ENCODE measurements around the gene SSBP3.

SSBP3 gene

GRCh38 chr1:54178296-54179070, 227.7 kb downstream of the SSBP3 start:
- DNase-seq (no peak), ATAC-seq (no peak)
- Mint-ChIP-seq H3K4me1 (no peaks in the 10 kb centered on the region), H3K9me3 (no peaks in the 10 kb centered on the region), H3K27me3 (no peaks in the 10 kb centered on the region), H3K4me3 (no peak overlapping the region), H3K27ac (peak overlapping the region in 1 of 2 donors; percentile 72)

GRCh38 chr1:54177726-54178125, 228.5 kb downstream of the SSBP3 start:
- Mint-ChIP-seq H3K27me3 (no peaks in the 10 kb centered on the region), H3K27ac (peak overlapping the region in 1 of 2 donors; percentile 72), H3K4me3 (no peak overlapping the region), H3K4me1 (no peaks in the 10 kb centered on the region), H3K9me3 (no peaks in the 10 kb centered on the region)
- ATAC-seq: no peak
- DNase-seq: no peak

GRCh38 chr1:54176621-54177327, 229.4 kb downstream of the SSBP3 start:
- ATAC-seq (no peak), DNase-seq (no peak)
- Mint-ChIP-seq H3K9me3 (no peaks in the 10 kb centered on the region), H3K4me1 (peaks cover under 1% of the 10 kb centered on the region), H3K27me3 (no peaks in the 10 kb centered on the region), H3K27ac (no peak overlapping the region), H3K4me3 (no peak overlapping the region)

Measured in stimulated activated naive CD8-positive, alpha-beta T cell treated with anti-CD3 and anti-CD28 coated beads, Interleukin-15, amount 100 ng/mL, for 72 hours (primary cell).